Hepatocyte (in vitro differentiated cells): ENCODE data around the gene UBE2L3.

ENCODE experiments used
- CTCF ChIP-seq: fragments of 200-600 bp; sonication (generic); IDR thresholded peaks from 2 replicates; pipeline ENCODE4 v1.5.1; 2016; ENCODE audit warnings: antibody characterized with exemption, mild to moderate bottlenecking; ENCODE audit not compliant: poor library complexity
- EZH2 ChIP-seq: fragments of 200-600 bp; sonication (generic); IDR thresholded peaks from 2 replicates; pipeline ENCODE4 v1.6.1; 2016; ENCODE audit warnings: antibody characterized with exemption, mild to moderate bottlenecking, borderline replicate concordance

DNA sequence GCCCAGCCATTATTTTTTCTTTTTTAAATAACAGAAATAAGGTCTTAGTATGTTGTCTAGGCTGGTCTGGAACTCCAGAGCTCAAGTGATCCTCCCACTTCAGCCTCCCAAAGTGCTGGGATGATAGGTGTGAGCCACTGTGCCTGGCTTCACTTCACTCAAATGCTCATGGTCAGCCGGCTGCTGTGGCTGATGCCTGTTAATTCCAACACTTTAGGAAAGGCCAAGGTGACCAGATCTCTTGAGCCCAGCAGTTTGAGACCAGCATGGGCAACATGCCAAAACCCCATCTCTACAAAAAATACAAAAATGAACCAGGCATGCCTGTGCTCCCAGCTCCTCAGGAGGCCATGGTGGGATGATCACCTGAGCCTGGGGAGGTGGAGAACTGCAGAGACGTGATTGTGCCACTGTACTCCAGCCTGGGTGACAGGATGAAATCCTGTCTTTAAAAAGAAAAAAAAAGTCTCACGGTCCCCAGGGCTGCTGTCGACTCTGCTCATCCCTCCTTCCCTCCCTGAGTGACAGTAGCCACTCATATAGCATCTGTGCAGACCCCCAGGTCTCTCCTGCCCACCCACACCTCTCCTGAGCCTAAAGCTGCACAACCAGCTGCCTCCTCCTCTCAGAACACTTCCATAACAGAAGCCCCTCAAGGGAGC is 58.7 kb downstream of the UBE2L3 start:
- TF ChIP-seq CTCF (no peak), EZH2 (no peak)
